Measurements from ENCODE around the gene GNAQ. TPM values are rescaled to one million over a fixed set of nuclear protein-coding genes. Genes with fewer than 3 reads are reported as not detected.
"Not testable (repeated sequence)": the region's sequence is repeated elsewhere in the genome, so short reads cannot be mapped to it uniquely, and the experiment has no call there.

Gene GNAQ
- total RNA-seq, 1 experiment from 2014 or later, result 55.5 TPM

- H3K36me3 Mint-ChIP-seq, result peaks cover 15% of the 10 kb centered on the region
- peaks cover 24% of the 10 kb centered on the region for H3K9me3 Mint-ChIP-seq
- POLR2A ChIA-PET; H3K27me3 Mint-ChIP-seq (ENCODE audit: low read depth); DNase-seq (ENCODE audit: low spot score); H3K4me3 Mint-ChIP-seq; H3K27ac Mint-ChIP-seq; H3K4me1 Mint-ChIP-seq; CTCF ChIA-PET; ATAC-seq: not testable (repeated sequence)
Observed at GRCh38 chr9:77702521-77703390, 328.9 kb downstream of the GNAQ start.

GRCh38 chr9:77697238-77697984 lies 334.2 kb downstream of the GNAQ start:
- Mint-ChIP-seq H3K9me3 (peaks cover 44% of the 10 kb centered on the region), H3K27me3 (ENCODE audit: low read depth) (no peaks in the 10 kb centered on the region; the same call in 1 of the 2 replicates), H3K4me1 (no peaks in the 10 kb centered on the region), H3K4me3 (no peak overlapping the region), H3K36me3 (peaks cover 16% of the 10 kb centered on the region), H3K27ac (no peak overlapping the region)
- CTCF ChIA-PET, result no interaction called here
- no peak for ATAC-seq
- TF ChIP-seq OVOL2 (CRISPR knock-in tag; IDR thresholded peaks at IDR 0.05; ENCODE audit: borderline replicate concordance) (no peak), ZNF219 (CRISPR knock-in tag; IDR thresholded peaks at IDR 0.05; ENCODE audit: borderline replicate concordance) (no peak), ZNF512 (CRISPR knock-in tag; IDR thresholded peaks at IDR 0.05; ENCODE audit: borderline replicate concordance) (no peak), ZBTB43 (CRISPR knock-in tag; IDR thresholded peaks at IDR 0.05) (no peak), ELF4 (CRISPR knock-in tag; IDR thresholded peaks at IDR 0.05; ENCODE audit: low read depth) (no peak), ZNF232 (CRISPR knock-in tag; IDR thresholded peaks at IDR 0.05) (no peak), CDX4 (CRISPR knock-in tag; IDR thresholded peaks at IDR 0.05; ENCODE audit: borderline replicate concordance) (no peak), HMGXB4 (CRISPR knock-in tag; IDR thresholded peaks at IDR 0.05) (no peak), FOXJ3 (CRISPR knock-in tag; IDR thresholded peaks at IDR 0.05; ENCODE audit: borderline replicate concordance) (no peak), ESRRA (CRISPR knock-in tag; IDR thresholded peaks at IDR 0.05; ENCODE audit: borderline replicate concordance) (no peak), GTF2I (CRISPR knock-in tag; conservative IDR thresholded peaks at IDR 0.05) (no peak), AFF4 (CRISPR knock-in tag; IDR thresholded peaks at IDR 0.05; ENCODE audit: borderline replicate concordance) (no peak), FOXP1 (CRISPR knock-in tag; IDR thresholded peaks at IDR 0.05; ENCODE audit: borderline replicate concordance) (no peak), NFE2L1 (CRISPR knock-in tag; IDR thresholded peaks at IDR 0.05) (no peak), NFYB (CRISPR knock-in tag; conservative IDR thresholded peaks at IDR 0.05; ENCODE audit: low read depth) (no peak)
- no peak for DNase-seq (ENCODE audit: low spot score)
- POLR2A ChIA-PET, result no interaction called here

- H3K4me1 Mint-ChIP-seq; ATAC-seq; H3K27me3 Mint-ChIP-seq (ENCODE audit: low read depth); DNase-seq (ENCODE audit: low spot score); H3K27ac Mint-ChIP-seq; H3K4me3 Mint-ChIP-seq; POLR2A ChIA-PET: not testable (repeated sequence)
- CTCF ChIA-PET, result interaction anchor here (0.9 to 1.6 kb wide), 4 partner anchors 17 to 440 kb away, joined by 3 to 4 read pairs (median 3); no protein-coding TSS in a partner anchor
- Mint-ChIP-seq H3K9me3 (peaks cover 62% of the 10 kb centered on the region), H3K36me3 (peaks cover 22% of the 10 kb centered on the region)
Observed at GRCh38 chr9:77690723-77691122, 340.9 kb downstream of the GNAQ start.

GRCh38 chr9:77690119-77690518 lies 341.5 kb downstream of the GNAQ start:
- H3K4me3 Mint-ChIP-seq; H3K27me3 Mint-ChIP-seq (ENCODE audit: low read depth); H3K4me1 Mint-ChIP-seq; ATAC-seq; H3K27ac Mint-ChIP-seq; DNase-seq (ENCODE audit: low spot score); POLR2A ChIA-PET: not testable (repeated sequence)
- Mint-ChIP-seq H3K36me3 (peaks cover 22% of the 10 kb centered on the region), H3K9me3 (peaks cover 57% of the 10 kb centered on the region)
- CTCF ChIA-PET, result interaction anchor here (0.9 to 1.6 kb wide), 4 partner anchors 16 to 440 kb away, joined by 3 to 4 read pairs (median 3); no protein-coding TSS in a partner anchor

Measured in WTC11 (cell line).